HG03095 (cell line): ENCODE data around the gene IDI2.
"Not testable (repeated sequence)": the region's sequence is repeated elsewhere in the genome, so short reads cannot be mapped to it uniquely, and the experiment has no call there.

Source experiments
- ATAC-seq: cut with Tn5 transposase; IDR thresholded peaks from one replicate; pipeline ENCODE4 v1.9.1; 2021; ENCODE audit warnings: moderate library complexity; ENCODE audit not compliant: unreplicated experiment

The IDI2 gene

GRCh38 chr10:1025683-1026082 is at the start of gene IDI2:
TSS of gene IDI2 (minus strand) at chr10:1025859. CDS start at chr10:1024723, 1,136 bp downstream.
- no peak for ATAC-seq

GRCh38 chr10:1074748-1075308 is 49.2 kb upstream of the IDI2 start:
- no peak for ATAC-seq

GRCh38 chr10:1074052-1074747 is 48.5 kb upstream of the IDI2 start:
- ATAC-seq = no peak

GRCh38 chr10:1070919-1071318 is 45.3 kb upstream of the IDI2 start:
- ATAC-seq = no peak

GRCh38 chr10:1068380-1069361 is 43.0 kb upstream of the IDI2 start:
- ATAC-seq = no peak

GRCh38 chr10:1066734-1067133 is 41.1 kb upstream of the IDI2 start:
- ATAC-seq = not testable (repeated sequence)

- no peak for ATAC-seq
Measured at GRCh38 chr10:1064964-1065247, 39.2 kb upstream of the IDI2 start.

GRCh38 chr10:1063232-1063865 is 37.7 kb upstream of the IDI2 start:
- ATAC-seq = no peak

- no peak for ATAC-seq
Measured at GRCh38 chr10:1061930-1062774, 36.5 kb upstream of the IDI2 start.

- ATAC-seq = no peak
Measured at GRCh38 chr10:1059902-1060301, 34.2 kb upstream of the IDI2 start.

- no peak for ATAC-seq
Measured at GRCh38 chr10:1058017-1058416, 32.4 kb upstream of the IDI2 start.

GRCh38 chr10:1057106-1057657 is 31.5 kb upstream of the IDI2 start:
- no peak for ATAC-seq

GRCh38 chr10:1056326-1057105 is 30.9 kb upstream of the IDI2 start, which contains the start of gene WDR37:
TSS of gene WDR37 (plus strand) at chr10:1056385. CDS start at chr10:1072156, 15,771 bp downstream.
- peak; percentile 90 for ATAC-seq

GRCh38 chr10:1054684-1055083 is 29.0 kb upstream of the IDI2 start:
- ATAC-seq = no peak

- ATAC-seq = no peak
Measured at GRCh38 chr10:1050554-1050953, 24.9 kb upstream of the IDI2 start.

- no peak for ATAC-seq
Measured at GRCh38 chr10:1050145-1050544, 24.5 kb upstream of the IDI2 start.

- no peak for ATAC-seq
Measured at GRCh38 chr10:1049425-1049958, 23.8 kb upstream of the IDI2 start.

GRCh38 chr10:1048732-1049424 is 23.2 kb upstream of the IDI2 start, which contains the start of gene IDI1:
TSS of gene IDI1 (minus strand) at chr10:1049119. CDS start at chr10:1049003, 116 bp downstream.
- ATAC-seq = peak; percentile 80
